Stimulated activated CD4-positive, alpha-beta T cell treated with anti-CD3 and anti-CD28 coated beads, Interleukin-12 subunit alpha, Interleukin-12 subunit beta, amount 100 ng/mL, for 24 hours (primary cell): ENCODE data around the gene EFNB2.

Experiments used
- DNase-seq, 2 experiments: peaks; one replicate each; pipeline ENCODE4 v3.0.0-alpha.2; 2020; ENCODE audit warnings: low read depth in 2 of 2

Gene EFNB2

GRCh38 chr13:106484537-106485193, 50.8 kb downstream of the EFNB2 start:
- DNase-seq, result no peak

- no peak for DNase-seq
Measured at GRCh38 chr13:106484084-106484483, 51.4 kb downstream of the EFNB2 start.

DNA sequence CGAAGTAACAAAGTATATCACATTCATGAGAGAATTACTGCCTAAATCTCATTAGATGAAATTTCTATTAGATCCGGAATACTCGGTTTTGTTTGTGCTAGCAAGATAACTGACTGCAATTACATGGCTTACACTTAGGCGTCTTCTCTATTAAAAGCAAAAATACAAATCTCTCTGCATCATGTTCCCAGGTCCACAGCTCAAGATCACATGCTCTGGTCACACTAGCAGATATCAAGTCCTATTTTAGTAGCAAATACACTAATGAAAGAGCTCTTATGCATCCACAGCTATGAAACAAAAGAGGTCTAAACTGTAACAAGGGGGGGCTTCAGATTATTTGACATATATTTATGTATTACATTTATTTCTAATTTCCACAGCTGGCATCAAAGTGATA, 53.5 kb downstream of the EFNB2 start:
- no peak for DNase-seq

DNA sequence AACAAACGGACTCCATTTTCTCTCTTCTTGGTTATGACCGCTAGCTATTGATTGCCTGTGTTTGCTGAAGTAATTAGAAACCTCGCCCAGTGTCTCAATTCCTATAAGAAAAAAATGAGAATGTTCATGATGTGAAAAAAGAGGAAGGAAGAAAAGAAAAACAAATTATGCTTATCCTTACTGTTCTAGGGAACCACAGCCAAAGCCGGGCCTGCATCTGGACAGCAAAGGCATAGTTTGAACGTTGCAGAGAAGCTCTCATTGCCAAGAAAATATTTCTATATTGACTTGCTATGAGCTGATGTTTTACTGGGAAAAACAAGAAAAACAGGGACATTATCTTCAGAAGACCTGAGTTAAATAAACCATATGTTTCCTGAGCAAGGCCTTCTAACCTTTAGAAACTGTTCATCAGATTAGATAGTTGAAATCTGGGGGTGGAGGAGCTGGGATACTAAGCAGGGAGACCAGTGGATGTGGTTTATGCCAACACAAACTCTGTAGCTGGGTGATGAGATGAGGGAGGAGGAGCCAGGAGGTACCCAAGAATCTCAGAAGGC, 55.0 kb downstream of the EFNB2 start:
- no peak for DNase-seq

DNA sequence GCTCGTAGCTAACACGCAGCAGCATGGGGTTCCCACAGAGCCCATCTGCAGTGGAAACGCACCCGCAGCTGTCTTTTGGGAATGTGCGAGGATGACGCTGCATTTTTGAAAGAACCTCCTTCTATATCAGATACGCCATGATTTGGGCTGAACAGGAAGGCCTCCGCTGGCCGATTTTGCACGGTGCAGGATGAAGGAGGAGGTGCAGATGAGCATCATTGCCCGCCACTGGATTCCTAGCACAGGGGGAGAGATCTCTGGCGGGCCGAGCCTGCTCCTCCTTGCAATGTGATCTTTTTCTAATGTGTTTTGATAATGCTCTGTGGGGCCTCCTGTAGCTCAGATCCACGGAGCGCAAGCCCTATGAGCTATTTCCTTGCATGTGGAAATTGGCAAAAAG, 55.5 kb downstream of the EFNB2 start:
- no peak for DNase-seq

- no peak for DNase-seq
Measured at GRCh38 chr13:106478116-106478515, 57.3 kb downstream of the EFNB2 start.

GRCh38 chr13:106477303-106477702, 58.2 kb downstream of the EFNB2 start:
- DNase-seq, result no peak

DNA sequence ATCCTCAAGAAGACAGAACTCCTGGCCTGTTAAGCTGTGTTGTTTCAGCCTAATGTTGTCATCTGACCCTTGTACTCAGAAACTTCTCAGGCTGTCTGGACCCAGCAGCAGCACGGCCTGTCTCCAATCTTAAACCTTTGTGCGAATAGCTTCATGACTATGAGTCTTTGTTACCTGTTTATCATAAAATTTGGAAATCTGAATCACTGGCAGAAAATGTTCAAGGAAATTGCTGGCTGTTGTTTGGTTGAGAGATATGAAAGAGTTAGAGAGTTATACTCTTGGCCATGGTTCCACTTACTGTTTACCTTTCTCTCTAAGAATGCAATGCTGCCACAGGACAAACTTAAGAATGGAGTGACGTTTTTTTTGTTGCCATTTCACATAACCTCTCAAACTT, 59.6 kb downstream of the EFNB2 start:
- no peak for DNase-seq

DNA sequence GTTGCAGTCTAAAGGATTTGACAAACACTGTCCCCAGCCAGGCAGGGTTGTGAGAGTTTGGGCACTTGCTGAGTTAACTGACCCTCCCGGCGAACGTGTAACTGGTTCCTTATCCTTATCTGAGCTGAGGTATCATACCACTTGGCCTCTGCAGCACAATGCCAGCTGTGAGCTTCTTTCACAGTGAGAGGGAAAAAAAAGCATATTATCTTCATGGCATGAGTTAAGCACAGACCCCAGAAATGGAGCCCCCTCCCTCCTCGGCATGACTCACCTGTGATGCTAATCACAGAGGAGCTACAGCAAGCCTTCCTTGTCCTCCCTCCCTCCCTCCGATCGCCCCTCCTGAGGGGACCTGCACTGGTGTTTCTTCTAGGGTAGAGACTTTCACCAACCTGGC, 60.5 kb downstream of the EFNB2 start:
- DNase-seq, result no peak

- no peak for DNase-seq
Measured at GRCh38 chr13:106473154-106473553, 62.3 kb downstream of the EFNB2 start.

DNA sequence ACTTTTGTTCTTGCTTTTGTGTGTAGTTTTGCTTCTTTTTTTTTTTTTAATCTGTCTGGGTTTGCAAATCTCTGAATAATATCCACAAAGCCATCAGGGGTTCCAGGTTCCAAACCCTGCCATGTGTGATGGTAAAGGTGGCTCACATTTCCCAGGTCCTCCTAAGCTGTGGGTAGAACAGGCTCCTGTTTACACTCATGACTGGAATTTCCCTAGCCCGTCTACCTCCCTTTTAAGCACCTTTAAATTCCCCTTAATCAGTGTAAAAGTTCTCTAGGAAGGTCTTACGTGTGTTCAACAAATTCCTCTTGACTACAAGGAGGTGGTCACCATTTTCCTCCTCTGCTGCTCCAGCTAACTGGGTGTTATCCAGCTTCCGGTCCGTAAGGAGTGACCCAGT, 62.8 kb downstream of the EFNB2 start:
- no peak for DNase-seq

- DNase-seq, result no peak
Measured at GRCh38 chr13:106471957-106472543, 63.4 kb downstream of the EFNB2 start.

- no peak for DNase-seq
Measured at GRCh38 chr13:106470576-106470975, 64.9 kb downstream of the EFNB2 start.

DNA sequence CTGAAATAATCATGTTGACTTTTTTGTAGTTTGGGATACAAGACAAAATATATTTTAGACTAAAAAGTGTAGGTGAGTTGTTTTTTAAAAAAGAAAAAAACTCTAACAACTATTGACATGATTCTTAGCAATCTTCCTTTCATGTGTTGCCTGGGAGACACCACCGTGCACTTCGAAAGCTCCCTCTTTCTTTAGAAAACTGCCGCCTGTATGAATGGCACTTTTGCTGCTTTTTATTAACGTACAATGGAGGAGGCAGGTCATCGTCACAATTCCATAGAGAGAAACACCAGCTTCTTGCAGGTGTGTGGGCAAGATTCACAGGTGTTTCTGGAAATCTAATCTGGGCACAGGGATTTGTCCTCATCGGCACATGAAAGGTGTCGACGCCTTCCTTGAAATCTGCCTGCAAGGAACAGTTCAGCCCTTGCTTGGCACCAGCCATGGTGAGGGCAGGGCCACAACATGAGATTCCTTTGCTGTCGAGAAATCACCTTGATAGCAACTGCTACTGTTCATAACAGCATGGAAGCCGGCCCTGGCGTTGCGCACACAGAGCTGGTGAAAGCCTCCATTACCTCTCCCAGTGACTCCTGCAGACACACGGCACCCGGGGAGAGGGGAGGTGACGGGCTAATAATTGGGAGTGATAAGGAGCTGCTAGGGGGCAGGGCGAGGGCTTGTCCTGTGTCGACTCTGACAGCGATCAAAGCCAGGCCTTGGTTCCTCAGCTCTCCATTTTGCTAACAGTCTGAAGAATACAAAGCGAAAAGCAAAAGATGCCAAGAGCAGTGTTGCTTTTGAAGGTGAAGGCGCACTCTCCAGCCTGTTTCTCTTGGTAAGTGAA, 66.5 kb downstream of the EFNB2 start:
- no peak for DNase-seq

DNA sequence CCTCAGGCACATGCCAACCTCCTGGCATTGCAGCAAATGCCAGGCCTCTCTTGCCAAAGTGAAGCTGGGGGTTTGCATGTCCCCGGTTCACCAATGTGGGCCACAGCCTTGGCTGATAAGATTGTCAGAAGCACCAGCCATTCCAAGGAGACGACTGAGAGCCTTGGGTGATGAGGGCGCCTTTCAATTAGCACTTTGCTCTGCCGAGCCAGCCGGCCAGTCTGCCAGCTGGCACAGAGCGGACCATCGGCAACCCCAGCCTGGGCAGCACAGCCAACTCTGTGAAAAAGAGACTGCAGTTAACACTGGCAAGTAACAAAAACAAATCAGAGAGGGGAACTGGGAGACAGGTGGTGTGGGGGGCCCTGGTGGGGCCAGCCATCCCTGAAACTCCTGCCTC, 67.3 kb downstream of the EFNB2 start:
- no peak for DNase-seq

DNA sequence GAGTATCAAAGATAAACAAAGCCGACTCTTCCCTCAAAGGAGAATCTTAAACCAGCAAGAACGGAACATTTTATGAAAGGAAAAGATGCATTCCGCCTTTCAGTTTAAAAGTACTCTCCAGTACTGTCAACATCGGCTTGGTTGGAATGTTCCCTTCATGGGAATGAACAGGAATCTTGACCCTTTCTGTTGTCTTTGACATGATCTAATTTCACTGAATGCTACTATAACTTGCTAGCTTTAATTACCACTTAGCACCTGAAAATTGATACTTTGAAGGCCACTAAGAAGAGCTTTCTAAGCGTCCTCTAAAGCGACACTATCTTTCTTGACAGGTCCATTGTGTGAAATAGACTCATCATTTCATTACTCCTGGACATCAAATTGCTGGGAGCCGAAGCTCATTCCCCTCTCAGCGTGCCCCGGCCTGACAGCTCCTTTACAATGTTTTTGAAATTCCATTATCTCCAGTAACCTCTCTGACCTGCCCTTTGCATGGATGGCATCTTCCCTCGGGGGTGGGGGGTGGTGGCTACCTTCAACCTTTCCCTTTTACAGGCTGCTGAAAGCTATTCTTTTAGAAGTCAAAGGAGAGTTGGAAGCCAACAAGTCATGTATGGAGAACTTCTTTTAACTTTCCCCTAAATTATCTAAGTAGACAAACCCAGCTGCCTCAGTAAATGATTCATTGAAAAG, 67.9 kb downstream of the EFNB2 start:
- DNase-seq, result no peak

GRCh38 chr13:106466691-106467426, 68.6 kb downstream of the EFNB2 start:
- DNase-seq, result no peak

GRCh38 chr13:106464076-106464475, 71.4 kb downstream of the EFNB2 start:
- no peak for DNase-seq

GRCh38 chr13:106462710-106463109, 72.8 kb downstream of the EFNB2 start:
- no peak for DNase-seq

- no peak for DNase-seq
Measured at GRCh38 chr13:106455777-106456176, 79.7 kb downstream of the EFNB2 start.

DNA sequence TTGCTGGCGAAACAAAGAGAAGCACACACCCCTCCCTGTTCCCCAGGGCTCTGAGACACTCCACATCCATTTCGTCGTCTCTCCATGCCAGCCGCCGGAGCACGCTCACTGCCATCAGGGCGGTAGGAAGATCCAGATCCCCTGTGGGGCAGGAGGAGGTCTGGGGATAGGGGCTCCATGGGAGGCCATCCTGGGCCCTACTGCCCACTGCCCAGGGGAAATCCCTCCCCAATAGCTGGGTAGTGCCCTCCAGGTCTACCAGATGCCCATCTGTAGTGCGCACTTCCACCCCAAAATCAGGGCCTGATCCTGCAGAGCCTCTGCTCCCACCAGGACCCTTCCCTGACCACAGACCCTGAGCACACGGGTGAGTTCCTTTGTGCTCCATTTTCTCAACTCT, 80.3 kb downstream of the EFNB2 start:
- no peak for DNase-seq
